ENCODE data around the gene DOK1.

The DOK1 gene

GRCh38 chr2:74551942-74552913 lies 2.3 kb upstream of the DOK1 start:
- Histone ChIP-seq H3K9ac (ENCODE audit: low read depth, low read length) (no peak overlapping the region), H3K79me2 (ENCODE audit: insufficient read depth, low read length) (peaks cover 13% of the 10 kb centered on the region)
- ATAC-seq (ENCODE audit: insufficient read depth, low read depth), result no peak

DNA sequence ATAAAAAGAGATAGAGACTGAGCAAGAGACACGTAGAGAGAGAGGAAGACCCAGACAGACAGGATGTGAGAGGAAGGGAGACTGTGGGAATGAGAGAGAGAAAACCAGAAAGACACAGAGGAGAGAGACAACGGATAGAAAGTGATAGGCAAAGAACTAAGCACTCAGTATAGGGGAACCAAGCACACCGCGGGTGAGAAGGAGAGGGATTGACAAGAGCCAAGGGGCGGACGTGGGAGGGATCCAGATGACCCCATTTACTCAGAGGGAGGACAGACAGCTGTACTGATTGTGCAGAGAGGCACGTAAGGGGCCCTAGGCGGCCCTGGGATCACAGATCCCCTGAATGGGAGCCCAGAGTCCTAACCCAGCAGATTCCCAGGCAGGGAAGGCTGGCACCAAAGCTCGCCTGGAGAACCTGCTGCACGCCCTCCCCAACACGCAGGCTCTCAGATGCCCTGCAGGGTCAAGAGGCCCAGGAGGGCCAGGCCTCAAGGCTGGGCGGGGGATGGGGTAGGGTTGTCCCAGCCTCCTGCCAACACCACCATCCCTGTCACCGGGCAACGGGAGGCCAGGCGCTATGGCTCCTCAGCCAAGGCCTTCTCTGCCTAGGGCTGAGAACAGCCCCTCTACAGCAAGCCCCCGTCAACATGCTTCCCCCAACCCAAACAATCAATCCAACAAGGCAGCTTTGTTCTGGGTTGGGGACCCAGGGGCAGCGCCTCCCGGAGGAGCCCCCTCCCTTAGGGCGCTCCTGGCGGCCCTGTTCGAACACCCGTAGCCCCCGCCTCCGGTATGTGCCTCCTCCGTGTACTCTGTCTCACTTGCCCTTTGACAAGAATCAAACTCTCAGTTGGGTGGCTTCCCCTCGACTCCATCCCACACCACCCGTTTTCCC lies 1.4 kb upstream of the DOK1 start:
- Histone ChIP-seq H4K20me1 (ENCODE audit: insufficient read depth, low read length) (peaks cover 14% of the 10 kb centered on the region; the same call in 1 of the 2 replicates), H3K79me2 (ENCODE audit: insufficient read depth, low read length) (peaks cover 13% of the 10 kb centered on the region), H3K36me3 (ENCODE audit: insufficient read depth, low read length) (peaks cover 11% of the 10 kb centered on the region), H3K4me2 (ENCODE audit: insufficient read depth, low read length) (peak overlapping the region; percentile 98), H3K9ac (ENCODE audit: low read depth, low read length) (peak overlapping the region; percentile 77; the same call in 1 of the 2 replicates), H3K4me1 (ENCODE audit: insufficient read depth, low read length) (peaks cover 22% of the 10 kb centered on the region), H3K27ac (ENCODE audit: low read length) (no peak overlapping the region), H3K9me3 (ENCODE audit: insufficient read depth, low read length, severe bottlenecking) (no peaks in the 10 kb centered on the region), H3K4me3 (ENCODE audit: low read depth in 1 of 2, low read length in 2 of 2) (peak overlapping the region in 1 of 2 experiments; percentile 83; a peak in 2 of 4 replicates), H3K27me3 (ENCODE audit: insufficient read depth, low read length, poor library complexity) (no peaks in the 10 kb centered on the region), H2AFZ (ENCODE audit: low read depth, low read length) (peak overlapping the region; percentile 87)
- ATAC-seq (ENCODE audit: insufficient read depth, low read depth) (no peak), DNase-seq (no peak)
- TF ChIP-seq EZH2 (IDR thresholded peaks at IDR 0.05; ENCODE audit: borderline replicate concordance, low read depth, low read length, severe bottlenecking) (no peak), CTCF (IDR thresholded peaks at IDR 0.05; ENCODE audit: borderline replicate concordance, extremely low read depth, low read length, poor library complexity, severe bottlenecking) (no peak)

More at GRCh38 chr2:74551942-74552913, 2.3 kb upstream of the DOK1 start:
- no peak overlapping the region for H3K4me3 ChIP-seq (ENCODE audit: low read depth in 1 of 2, low read length in 2 of 2)
- DNase-seq, result no peak
- peaks cover 14% of the 10 kb centered on the region; the same call in 1 of the 2 replicates for H4K20me1 ChIP-seq (ENCODE audit: insufficient read depth, low read length)
- no peaks in the 10 kb centered on the region for H3K9me3 ChIP-seq (ENCODE audit: insufficient read depth, low read length, severe bottlenecking)
- peaks cover 11% of the 10 kb centered on the region for H3K36me3 ChIP-seq (ENCODE audit: insufficient read depth, low read length)
- H3K4me2 ChIP-seq (ENCODE audit: insufficient read depth, low read length), result no peak overlapping the region
- no peaks in the 10 kb centered on the region for H3K27me3 ChIP-seq (ENCODE audit: insufficient read depth, low read length, poor library complexity)
- H3K4me1 ChIP-seq (ENCODE audit: insufficient read depth, low read length), result peaks cover 22% of the 10 kb centered on the region
- no peak overlapping the region for H2AFZ ChIP-seq (ENCODE audit: low read depth, low read length)
- no peak overlapping the region for H3K27ac ChIP-seq (ENCODE audit: low read length)
- TF ChIP-seq CTCF (IDR thresholded peaks at IDR 0.05; ENCODE audit: borderline replicate concordance, extremely low read depth, low read length, poor library complexity, severe bottlenecking) (no peak), EZH2 (IDR thresholded peaks at IDR 0.05; ENCODE audit: borderline replicate concordance, low read depth, low read length, severe bottlenecking) (no peak)

DNA sequence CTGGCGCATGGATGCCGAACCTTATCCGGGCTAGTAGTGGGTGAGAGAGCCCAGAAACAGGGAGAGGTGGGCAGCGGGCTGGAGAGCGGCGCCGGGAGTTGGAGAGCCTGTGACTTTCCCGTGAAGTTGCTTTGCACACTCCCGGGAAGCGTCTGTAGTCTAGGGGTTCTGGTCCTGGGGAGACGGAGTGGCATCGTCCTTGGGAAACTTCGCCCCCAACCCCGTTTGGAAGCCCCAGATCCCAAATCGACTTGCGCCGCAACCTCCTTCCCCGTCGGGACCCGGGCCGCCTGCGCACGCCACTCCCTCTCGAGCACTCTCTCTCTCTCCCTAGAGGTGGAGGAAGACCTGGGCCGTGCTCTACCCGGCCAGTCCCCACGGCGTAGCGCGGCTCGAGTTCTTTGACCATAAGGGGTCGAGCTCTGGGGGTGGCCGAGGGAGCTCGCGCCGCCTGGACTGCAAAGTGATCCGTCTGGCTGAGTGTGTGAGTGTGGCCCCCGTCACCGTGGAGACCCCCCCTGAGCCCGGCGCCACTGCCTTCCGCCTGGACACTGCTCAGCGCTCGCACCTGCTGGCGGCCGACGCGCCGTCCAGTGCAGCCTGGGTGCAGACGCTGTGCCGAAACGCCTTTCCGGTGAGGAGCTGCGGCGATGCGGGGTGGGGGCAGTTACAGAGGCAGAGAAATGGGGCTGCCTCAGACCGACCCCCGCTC lies 456 bp downstream of the DOK1 start:
- H3K27ac ChIP-seq (ENCODE audit: low read length), result peak overlapping the region; percentile 76

More for the DNA sequence above, 456 bp downstream of the DOK1 start:
- Histone ChIP-seq H2AFZ (ENCODE audit: low read depth, low read length) (peak overlapping the region; percentile 87), H3K9me3 (ENCODE audit: insufficient read depth, low read length, severe bottlenecking) (no peaks in the 10 kb centered on the region), H3K4me2 (ENCODE audit: insufficient read depth, low read length) (peak overlapping the region; percentile 98), H3K4me1 (ENCODE audit: insufficient read depth, low read length) (peaks cover 22% of the 10 kb centered on the region), H3K79me2 (ENCODE audit: insufficient read depth, low read length) (peaks cover 13% of the 10 kb centered on the region), H4K20me1 (ENCODE audit: insufficient read depth, low read length) (peaks cover 14% of the 10 kb centered on the region; the same call in 1 of the 2 replicates), H3K9ac (ENCODE audit: low read depth, low read length) (peak overlapping the region; percentile 77), H3K27me3 (ENCODE audit: insufficient read depth, low read length, poor library complexity) (no peaks in the 10 kb centered on the region), H3K36me3 (ENCODE audit: insufficient read depth, low read length) (peaks cover 11% of the 10 kb centered on the region), H3K4me3 (ENCODE audit: low read depth in 1 of 2, low read length in 2 of 2) (peak overlapping the region; percentile 55 to 83)
- peak; percentile 67 for ATAC-seq (ENCODE audit: insufficient read depth, low read depth)
- TF ChIP-seq CTCF (IDR thresholded peaks at IDR 0.05; ENCODE audit: borderline replicate concordance, extremely low read depth, low read length, poor library complexity, severe bottlenecking) (no peak), EZH2 (IDR thresholded peaks at IDR 0.05; ENCODE audit: borderline replicate concordance, low read depth, low read length, severe bottlenecking) (no peak)
- DNase-seq, result peak; percentile 58

All from DND-41 (cell line).